PFSK-1 (cell line): ENCODE measurements around the gene ACTMAP.

Experiments used
- FOXP2 ChIP-seq: optimal IDR thresholded peaks from 2 replicates; pipeline ENCODE3; 2011; ENCODE audit warnings: borderline replicate concordance, control low read depth, inconsistent platforms; ENCODE audit not compliant: insufficient read depth; ENCODE audit errors: extremely low read length, extremely low read depth
- POLR2AphosphoS5 ChIP-seq: IDR thresholded peaks from 2 replicates; pipeline ENCODE4 v1.6.1; 2012; ENCODE audit warnings: low read depth, mild to moderate bottlenecking, control low read depth, low read length, moderate library complexity
- REST ChIP-seq, 2 experiments: IDR thresholded peaks; 2 replicates each; pipeline versions ENCODE4 v1.6.1 to v1.8.0; 2011 to 2012; ENCODE audit warnings: low read depth in 2 of 2, low read length in 2 of 2, control low read depth in 1 of 2, inconsistent platforms in 1 of 2, mild to moderate bottlenecking in 1 of 2, moderate library complexity in 1 of 2; ENCODE audit not compliant: insufficient read depth in 1 of 2
- SIN3A ChIP-seq: IDR thresholded peaks from 2 replicates; pipeline ENCODE4 v1.6.1; 2012; ENCODE audit warnings: mild to moderate bottlenecking, low read length, moderate library complexity, borderline replicate concordance; ENCODE audit not compliant: insufficient read depth
- TAF1 ChIP-seq: IDR thresholded peaks from 2 replicates; pipeline ENCODE4 v1.6.1; 2012; ENCODE audit warnings: low read length, control low read depth, borderline replicate concordance; ENCODE audit not compliant: insufficient read depth

The ACTMAP gene

GRCh38 chr19:40721936-40722661 lies 28.2 kb downstream of the ACTMAP start:
- no peak for TF ChIP-seq REST (IDR thresholded peaks at IDR 0.05; ENCODE audit: insufficient read depth in 1 of 2, low read depth in 2 of 2, low read length in 2 of 2)
- TF ChIP-seq FOXP2: no peak
- no peak for TF ChIP-seq TAF1
- TF ChIP-seq POLR2AphosphoS5: no peak
- TF ChIP-seq SIN3A: no peak

- TF ChIP-seq FOXP2: no peak
- TF ChIP-seq POLR2AphosphoS5: no peak
- no peak for TF ChIP-seq SIN3A
- no peak for TF ChIP-seq TAF1
- TF ChIP-seq REST (IDR thresholded peaks at IDR 0.05; ENCODE audit: insufficient read depth in 1 of 2, low read depth in 2 of 2, low read length in 2 of 2): no peak
Observed at GRCh38 chr19:40721140-40721486, 29.2 kb downstream of the ACTMAP start.

- TF ChIP-seq SIN3A (no peak), POLR2AphosphoS5 (no peak), FOXP2 (no peak), TAF1 (no peak), REST (IDR thresholded peaks at IDR 0.05; ENCODE audit: insufficient read depth in 1 of 2, low read depth in 2 of 2, low read length in 2 of 2) (no peak)
Observed at GRCh38 chr19:40719414-40719894, 30.8 kb downstream of the ACTMAP start.

- TF ChIP-seq REST (IDR thresholded peaks at IDR 0.05; ENCODE audit: insufficient read depth in 1 of 2, low read depth in 2 of 2, low read length in 2 of 2) (no peak), SIN3A (no peak), TAF1 (no peak), FOXP2 (no peak), POLR2AphosphoS5 (no peak)
Observed at GRCh38 chr19:40718774-40719391, 31.4 kb downstream of the ACTMAP start.
